Iris pigment epithelial cell (primary cell): ENCODE data around the gene SERPINI2.
"Not testable (repeated sequence)": the region's sequence is repeated elsewhere in the genome, so short reads cannot be mapped to it uniquely, and the experiment has no call there.

Experiments used
- DNase-seq: peaks from one replicate; pipeline ENCODE4 v3.0.0-alpha.2; 2011; ENCODE audit warnings: low read depth

The SERPINI2 gene

DNA sequence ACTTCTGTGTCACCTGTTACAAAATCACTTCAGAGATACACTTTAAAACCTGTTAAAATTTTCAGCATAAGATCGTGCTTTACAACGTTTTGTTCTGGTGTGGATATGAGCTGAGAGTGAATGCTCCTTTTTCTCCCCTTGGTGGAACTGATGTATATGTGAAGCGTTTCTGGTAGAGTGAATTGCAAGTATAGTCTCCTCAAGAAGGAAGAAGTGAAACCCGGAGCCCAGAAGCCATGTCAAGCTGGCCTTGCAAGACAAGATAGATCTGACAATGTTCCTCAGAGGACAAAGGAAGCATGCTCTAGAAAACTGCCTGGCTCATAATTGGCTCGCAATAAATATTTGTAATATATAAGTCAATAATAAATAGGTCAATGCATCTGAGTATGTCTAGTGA, 23.6 kb downstream of the SERPINI2 start:
- DNase-seq = no peak

DNA sequence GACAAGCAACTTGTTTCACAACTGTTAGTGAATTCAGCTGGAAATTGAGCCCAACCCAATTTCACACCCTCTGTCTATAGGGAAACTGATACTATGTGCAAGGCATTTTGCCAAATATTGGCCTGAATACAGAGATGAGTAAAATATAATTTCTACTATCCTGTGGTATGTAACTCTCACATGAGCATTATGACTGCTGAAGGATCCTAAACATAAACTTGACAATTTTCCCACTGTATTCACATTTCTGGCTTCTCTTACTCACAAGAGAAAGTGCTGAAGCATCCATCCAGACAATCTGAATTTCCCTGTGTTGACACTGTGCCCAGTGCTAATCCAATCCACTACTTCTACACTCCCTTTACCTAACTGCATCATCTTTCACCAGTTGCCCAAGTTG, 28.4 kb downstream of the SERPINI2 start:
- no peak for DNase-seq

DNA sequence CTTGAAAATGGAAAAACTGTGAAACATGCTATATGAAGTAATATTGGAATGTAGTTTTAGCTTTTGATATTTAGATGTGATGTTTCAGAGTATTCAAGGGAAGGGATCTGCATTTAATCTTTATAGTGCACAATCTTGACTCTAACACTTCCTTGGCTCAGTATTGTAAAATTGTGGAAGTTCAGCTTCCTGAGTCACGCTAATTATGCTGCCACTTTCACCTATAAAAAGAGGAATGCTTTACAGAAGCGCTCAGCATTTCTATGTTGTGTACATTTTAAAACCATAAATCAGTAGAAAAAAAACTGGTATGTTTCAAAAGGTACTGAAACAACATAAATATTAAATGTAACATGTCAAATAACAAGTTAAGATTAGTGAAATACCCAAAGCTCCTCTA, 32.6 kb downstream of the SERPINI2 start:
- no peak for DNase-seq

DNA sequence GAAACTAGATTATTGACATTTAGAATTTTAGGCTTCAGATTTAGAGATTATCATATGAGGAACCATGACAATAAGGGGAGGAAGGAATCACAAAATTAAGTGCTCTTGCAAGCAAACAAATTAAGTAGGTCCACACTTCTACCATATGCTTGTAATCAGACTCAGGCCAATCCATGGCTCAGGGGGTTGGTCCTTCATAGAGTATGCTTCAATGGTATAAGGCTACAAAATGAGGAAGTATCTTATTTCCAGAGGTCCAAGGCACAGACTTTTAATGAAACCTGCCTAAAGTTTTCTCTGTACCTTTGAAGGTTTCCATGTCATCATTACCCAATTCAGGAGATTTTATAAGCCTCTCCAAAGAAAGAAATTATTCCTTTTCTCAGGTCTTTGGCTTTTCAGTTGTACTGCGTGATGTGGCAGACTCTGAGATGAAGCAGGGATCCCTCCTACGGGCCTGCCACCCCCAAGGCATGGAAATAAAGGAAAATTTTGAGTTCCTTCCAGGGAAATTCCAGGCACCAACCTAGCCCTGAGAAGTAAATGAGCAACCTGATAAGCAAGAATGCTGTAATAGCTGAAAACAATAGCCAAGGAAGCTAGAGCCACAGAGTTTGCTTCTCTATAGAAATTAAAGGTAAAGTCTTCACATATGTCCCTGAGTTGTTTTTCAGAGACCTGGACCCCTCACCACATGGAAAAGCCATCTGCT, 36.3 kb downstream of the SERPINI2 start:
- no peak for DNase-seq

DNA sequence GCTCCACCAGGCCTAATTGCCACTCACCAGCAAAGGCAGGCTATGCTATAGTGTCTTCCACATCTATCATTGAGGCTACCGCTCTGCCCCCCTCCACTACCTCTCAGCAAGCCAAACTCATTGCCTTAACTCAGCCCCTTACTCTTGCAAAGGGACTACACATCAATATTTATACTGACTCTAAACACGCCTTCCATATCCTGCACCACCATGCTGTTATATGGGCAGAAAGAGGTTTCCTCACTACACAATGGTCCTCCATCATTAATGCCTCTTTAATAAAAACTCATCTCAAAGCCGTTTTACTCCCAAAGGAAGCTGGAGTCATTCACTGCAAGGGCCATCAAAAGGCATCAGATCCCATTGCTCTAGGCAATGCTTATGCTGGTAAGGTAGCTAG, 46.9 kb downstream of the SERPINI2 start:
- not testable (repeated sequence) for DNase-seq

DNA sequence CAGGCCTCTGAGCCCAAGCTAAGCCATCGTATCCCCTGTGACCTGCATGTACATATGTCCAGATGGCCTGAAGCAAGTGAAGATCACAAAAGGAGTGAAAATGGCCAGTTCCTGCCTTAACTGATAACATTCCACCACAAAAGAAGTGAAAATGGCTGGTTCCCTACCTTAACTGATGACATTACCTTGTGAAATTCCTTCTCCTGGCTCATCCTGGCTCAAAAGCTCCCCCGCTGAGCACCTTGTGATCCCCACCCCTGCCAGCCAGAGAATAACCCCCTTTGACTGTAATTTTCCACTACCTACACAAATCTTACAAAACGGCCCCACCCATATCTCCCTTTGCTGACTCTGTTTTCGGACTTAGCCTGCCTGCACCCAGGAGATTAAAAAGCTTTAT, 51.4 kb downstream of the SERPINI2 start:
- not testable (repeated sequence) for DNase-seq

DNA sequence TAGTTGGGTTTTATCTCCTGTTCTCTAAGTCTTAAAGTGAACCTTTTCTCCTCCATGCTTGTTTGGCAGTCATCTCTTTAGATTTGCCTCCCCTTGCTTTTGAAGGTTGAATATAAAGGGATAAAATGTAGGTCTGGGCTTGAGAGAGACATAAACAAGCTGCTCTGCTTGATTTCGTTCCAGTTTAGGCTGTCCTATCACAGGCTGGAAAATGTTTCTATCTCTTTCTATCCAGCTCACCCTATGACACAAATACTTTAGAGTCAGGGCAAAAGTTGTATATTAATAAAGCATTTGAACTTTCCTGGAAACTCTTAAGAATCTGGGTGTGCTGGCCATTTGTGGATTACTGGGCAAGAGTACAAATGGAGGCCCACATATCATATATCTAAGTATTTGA, 64.2 kb downstream of the SERPINI2 start:
- no peak for DNase-seq

DNA sequence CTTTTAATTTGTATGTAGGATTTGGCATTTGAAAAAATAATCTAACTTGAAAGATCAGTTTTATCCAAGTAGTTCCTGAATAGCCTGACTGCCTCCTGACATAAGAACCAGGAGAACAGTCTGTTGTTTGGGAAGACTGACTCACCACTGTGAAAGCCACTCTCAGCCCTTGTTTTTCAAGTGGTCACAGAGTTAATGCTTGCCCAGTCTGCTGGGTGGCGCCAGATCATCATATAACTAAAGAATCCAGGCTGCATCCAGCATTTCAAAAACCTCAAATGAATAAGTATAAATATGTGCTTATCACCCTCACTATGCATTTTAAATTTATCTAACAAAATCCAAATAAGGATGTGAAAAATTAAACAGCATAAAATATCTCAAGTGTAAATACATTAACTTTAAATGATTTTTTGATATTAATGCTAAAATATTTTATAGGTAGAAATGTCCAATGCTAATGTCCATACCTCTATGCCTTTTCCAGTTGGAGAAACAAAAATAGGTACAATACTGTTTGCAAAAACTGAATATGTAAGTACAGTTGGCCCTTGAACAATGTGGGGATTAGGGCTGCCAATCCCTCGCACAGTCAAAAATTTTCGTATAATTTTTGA, 66.9 kb downstream of the SERPINI2 start:
- DNase-seq = peak; percentile 57

DNA sequence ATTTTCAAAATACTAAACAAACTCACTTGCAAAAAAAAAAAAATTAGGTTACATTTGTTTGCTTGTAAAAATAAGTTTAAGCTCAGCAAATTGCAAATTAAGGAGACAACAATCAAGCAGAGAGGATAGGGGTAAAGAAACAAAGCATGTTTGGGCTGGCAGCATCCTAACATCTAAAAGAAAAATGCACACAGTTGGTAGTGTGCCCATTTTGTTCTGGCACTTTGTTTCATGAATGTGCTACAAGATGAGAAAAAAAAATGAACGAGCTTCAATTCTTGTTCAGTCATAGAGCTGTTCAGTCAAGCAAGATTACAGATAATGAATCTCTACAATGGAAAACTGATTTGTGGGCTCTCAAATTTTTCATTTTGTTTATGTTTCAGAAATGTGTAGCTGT, 76.0 kb downstream of the SERPINI2 start:
- no peak for DNase-seq

DNA sequence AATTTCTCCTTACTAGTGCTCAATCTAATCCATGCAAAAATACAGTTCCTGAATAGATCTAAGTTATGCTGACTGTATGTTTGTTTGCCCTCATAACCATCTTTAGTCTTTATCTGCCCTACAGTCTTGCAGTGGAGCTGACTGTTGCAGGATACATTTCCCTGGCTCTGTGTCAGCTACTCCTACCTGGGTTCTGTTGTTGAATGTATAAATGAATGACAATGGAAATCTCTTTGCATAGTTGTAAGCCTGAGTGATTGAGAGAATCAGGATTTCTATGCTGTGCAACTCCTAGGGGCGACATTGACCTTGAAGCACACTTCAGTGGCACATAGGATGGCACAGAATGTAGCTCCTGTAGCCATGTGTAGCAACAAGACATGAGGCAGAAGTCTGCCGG, 77.8 kb downstream of the SERPINI2 start:
- DNase-seq = no peak

DNA sequence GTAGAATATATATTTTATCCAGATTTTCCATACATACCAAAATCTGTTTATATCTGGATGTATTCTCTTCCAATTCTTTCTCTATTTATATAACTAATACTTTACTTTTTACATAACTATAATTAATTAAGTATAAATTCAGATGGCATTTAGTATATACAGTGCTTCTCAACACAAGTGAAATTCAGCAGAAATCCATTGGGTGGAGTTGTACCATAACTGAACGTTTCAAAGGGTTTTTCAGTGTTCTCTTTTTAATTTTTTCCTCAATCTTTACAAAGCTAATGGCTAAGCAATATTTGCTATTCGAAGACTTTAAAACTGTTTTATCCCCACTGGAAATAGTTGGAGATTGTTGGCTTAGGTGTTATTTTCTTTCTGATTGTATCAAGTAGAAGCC, 79.8 kb downstream of the SERPINI2 start:
- DNase-seq = no peak
